HG03342 (cell line): ENCODE results near the gene GRIA2.
"Not testable (repeated sequence)": the region's sequence is repeated elsewhere in the genome, so short reads cannot be mapped to it uniquely, and the experiment has no call there.

Experiments used
- ATAC-seq: cut with Tn5 transposase; IDR thresholded peaks from one replicate; pipeline ENCODE4 v1.9.1; 2021; ENCODE audit warnings: mild to moderate bottlenecking, moderate library complexity; ENCODE audit not compliant: unreplicated experiment

Gene GRIA2

DNA sequence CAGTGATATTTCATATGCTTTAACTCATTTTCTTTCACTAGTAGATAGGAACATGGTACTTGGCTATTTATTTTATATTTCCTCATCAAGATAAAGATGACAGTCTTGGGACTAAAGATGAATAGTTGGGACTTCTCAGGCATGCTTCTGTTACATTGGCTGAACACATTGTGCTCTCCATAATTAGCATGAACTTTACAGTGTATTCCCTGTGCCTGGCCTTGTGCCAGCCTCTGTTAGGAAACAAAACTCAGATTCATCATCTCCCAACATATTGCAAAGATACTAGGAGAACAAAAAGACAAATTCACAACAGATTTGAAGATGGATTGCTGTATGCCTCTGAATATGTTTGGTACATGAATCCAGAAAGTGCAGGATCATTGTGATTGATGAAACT lies 26.4 kb downstream of the GRIA2 start:
- ATAC-seq = no peak

DNA sequence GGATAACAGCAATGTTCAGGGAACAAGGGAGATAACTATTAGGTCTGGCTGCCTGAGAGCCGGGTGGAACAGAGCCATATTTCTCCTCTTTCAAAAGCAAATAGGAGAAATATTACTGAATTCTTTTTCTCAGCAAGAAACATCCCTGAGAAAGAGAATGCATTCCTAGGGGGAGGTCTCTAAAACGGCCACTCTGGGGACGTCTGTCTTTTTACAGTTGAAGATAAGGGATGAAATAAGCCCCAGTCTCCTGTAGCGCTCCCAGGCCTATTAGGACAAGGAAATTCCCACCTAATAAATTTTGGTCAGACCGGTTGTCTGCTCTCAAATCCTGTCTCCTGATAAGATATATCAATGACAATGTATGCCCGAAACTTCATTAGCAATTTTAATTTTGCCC lies 37.6 kb downstream of the GRIA2 start:
- ATAC-seq = not testable (repeated sequence)

DNA sequence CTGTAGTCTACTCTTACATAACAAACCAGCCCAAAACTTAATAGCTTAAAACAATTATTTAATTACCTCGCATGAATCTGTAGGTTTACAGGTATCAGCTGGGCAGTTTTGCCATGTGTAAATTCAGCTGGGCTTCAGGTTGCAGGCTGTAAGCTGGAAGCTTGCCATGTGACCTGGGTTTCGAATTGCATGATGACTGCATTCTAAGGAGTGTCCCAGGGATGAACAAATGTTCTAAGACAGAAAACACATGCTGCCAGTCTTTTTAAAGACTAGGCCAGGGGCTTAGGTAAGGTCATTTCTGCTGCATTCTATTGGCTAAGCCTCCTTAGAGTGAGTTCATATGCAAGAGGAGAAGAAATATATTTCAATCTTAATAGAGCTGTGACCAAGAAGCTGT lies 44.8 kb downstream of the GRIA2 start:
- no peak for ATAC-seq

DNA sequence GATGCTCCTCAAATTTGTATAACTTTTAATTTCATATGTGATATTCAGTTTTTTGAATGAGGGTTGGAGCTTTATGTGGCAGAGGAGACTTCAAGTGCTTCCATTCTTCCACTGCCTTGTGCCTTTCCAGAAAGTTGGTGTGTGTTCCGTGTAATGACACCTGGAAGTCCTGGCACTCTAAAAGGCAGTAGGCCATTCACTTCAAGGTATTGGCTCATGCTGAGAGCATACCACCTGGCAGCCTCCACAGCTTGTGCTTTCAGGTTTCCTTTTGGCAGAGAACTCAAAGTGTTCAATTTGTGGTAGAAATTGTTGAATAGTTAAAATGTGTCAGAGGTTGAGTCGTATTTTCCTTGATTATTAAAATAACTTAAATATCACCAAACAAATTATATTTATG lies 49.6 kb downstream of the GRIA2 start:
- no peak for ATAC-seq

DNA sequence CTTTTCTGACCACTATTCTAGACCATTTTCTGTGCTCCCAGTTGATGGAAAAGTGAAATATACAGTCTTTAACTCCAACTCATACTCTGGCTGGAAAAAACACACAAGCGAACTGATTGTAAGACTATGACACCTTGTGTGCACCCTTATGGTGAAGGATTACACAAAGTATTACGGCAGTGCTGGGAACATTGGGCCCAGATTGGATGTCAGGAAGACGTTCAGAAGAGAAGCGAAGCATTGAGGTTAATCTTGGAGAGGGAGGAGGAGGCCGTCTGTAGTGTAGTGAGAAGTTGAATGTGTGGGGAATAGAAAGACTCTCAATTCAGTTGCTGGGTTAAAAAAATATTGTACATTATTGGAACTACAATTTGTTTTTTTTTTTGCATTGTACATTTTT lies 50.0 kb downstream of the GRIA2 start:
- ATAC-seq = no peak

DNA sequence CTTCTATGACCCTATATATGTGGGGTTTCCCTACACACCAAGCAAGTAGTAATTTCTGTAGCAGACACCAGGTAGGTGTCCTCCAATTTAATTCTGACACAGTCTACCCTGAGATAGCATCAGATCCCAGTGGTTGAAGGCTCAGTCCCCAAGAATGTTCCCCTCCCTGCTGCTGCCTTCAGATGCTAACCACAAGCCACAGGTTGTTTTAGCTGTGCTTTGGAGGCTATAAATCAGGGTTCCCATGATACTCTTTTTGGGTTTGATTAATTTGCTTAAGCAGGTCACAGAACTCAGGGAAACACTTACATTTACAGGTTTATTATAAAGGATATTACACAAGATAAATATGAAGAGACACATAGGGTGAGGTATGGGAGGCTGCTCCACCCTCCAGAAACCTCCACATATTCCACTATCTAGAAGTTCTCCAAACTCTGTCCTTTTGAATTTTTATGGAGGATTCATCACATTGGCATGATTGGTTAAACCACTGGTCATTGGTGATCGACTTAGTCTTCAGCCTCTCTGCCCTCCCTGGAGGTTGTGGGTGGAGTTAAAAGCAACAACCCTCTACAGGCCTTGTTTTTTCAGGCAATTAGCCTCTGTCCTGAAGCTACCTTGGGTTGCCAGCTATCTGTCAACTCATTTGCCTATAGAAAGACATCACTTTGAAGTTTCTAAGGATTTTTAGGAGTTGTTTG lies 50.8 kb downstream of the GRIA2 start:
- no peak for ATAC-seq

DNA sequence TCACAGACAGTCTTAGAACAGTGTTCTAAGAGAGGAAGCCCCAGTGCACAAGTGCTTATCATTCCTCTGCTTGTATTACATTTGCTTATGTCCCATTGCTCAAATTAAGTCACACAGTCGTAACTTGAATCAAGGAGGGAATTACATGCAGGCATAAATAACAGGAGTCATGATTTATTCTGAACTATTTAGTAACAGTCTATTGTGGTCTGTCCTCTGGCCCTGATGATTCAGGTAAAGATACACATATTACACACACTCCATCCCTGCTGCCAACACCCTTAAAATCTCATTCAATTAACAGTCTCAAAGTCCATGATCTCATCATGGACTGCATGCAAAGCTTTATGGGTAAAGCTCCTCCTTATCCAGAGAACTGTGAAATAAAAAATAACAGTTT lies 60.1 kb downstream of the GRIA2 start:
- no peak for ATAC-seq

DNA sequence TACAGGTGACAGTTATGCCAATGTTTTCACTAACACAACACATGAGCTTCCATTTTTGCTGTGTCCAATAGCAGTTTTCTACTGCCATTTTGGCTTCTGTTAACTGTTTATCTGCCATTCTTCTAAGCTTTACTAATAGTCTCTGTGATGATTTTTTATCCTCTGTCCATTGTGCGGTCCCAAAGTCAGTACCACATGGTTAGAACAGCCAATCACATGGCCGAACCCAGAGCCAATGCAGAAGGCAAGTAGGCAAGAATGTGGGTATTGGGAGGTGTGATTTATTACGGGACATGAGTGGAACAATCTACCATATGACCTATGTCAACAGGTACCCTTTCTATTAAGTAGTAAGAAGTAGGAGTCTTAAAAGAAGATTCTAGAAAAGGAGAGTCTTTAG lies 61.5 kb downstream of the GRIA2 start:
- no peak for ATAC-seq

DNA sequence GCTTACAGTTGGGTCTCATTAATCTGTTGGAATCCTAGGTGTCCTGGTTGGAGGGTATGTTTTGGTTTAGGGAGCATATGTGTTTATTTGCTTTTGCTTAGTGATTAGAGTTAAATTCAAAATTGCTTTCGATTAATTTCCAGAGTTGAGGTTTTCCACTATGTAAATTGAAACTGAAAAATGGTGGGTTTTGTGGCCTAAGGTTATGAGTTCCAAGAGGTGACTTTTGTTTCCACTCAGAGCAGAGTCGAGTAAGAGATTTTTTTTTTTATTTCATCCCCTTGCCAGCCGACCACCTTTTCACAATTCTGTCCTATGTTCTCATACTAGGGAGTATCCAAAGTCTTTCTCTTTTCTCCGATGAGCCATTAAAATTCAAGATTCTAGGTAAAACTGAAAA lies 66.9 kb downstream of the GRIA2 start:
- ATAC-seq = no peak

DNA sequence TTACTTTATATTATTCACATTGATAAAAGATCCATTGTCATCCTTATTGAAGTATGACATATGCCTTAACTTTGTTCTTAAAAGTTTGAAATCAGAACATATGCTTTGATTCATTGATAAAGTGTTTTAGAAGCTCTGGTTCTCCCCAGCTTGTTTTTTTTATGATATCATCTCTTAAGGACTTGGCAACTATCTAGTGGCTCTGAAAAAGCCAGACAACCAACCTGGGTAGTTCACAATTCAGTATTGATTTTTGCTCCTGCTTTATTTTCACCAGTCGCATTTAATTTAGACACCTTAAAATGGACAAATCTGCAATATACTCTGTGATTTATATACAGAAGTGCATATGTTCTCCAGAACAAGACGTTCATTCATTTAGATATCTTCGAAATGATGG lies 70.1 kb downstream of the GRIA2 start:
- ATAC-seq = no peak

DNA sequence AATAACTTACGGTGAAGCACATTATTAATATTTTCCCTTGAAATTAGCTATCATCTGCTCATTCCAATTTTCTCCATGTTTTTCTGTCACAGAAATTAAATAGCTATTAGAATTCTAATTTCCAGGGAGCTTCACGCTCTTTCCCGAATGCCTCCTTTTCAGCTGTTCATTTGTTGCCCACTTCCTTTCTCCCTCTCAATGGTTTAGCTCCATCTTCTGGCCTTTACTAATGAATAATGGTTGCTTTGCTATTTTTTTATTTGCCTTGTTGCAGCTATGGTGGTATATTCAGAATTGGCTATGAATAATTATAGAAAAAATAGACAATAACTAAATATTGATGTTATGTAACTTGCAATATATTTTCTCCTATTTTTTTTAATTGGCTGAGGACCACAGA lies 70.5 kb downstream of the GRIA2 start:
- no peak for ATAC-seq

DNA sequence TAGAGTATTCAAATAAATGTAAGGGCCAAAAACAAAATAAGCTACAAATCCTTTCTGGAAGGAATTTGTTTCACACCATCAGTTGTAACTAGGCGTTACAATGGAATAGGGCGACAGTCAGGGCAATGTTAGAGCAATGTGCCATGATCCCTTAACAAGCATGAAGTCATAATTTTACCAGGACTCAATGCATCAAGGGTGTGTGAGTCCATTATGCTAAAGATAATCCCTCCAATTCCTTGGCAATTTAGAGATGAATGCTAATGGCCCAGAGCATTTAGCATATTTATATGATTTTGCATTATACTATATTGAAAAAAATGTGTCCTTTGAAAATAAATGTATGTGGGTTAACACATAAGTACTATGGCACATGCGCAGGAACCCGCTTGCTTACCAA lies 73.1 kb downstream of the GRIA2 start:
- no peak for ATAC-seq

DNA sequence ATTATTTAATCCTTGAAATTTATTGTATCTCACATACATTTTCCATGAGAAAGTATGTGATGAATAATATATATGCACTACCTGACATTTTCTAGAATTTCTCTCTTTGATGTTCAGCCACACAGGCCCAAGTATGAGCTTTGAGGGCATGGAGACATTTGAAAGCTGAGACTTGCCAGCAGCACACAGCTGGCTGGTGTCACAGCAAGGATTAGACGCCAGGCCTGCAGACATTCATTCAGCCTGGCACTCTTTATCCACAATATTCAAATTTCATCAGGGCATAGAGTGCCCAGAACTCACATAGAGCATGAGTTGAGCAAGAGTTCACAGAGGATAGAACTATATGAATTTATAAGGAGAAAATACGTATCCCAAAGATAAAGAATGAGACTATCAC lies 74.0 kb downstream of the GRIA2 start:
- no peak for ATAC-seq

DNA sequence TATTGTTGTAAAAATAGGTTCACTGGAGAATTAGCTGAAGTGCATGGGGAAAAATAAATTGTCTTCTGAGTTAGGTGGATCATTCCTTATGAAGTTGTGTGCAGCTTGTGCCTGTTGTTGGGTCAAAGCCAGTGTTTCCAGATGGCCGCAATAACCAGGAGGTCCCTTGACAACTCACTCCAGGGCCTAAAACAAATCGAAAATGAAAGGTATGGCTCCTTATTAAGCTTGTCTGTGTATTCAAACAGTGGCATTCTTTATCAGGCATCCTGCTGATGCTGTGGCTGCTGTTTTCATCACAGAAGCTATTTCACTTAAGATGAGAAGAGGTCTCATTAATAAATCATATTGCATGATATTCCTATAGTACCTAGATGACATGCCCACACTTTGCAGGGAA lies 80.2 kb downstream of the GRIA2 start:
- no peak for ATAC-seq

DNA sequence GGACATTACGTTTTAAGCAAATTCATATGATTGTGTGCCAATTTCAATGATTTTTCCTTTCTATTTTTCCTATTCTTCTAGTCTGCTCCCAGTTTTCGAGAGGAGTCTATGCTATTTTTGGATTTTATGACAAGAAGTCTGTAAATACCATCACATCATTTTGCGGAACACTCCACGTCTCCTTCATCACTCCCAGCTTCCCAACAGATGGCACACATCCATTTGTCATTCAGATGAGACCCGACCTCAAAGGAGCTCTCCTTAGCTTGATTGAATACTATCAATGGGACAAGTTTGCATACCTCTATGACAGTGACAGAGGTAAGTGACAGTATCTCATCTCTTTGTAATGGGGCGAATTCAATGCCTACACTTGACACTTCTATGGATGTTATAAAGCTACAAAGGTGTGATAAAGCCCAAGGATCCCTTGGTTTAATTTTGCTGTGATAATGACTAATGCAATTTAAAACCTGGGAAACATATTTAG lies 83.0 kb downstream of the GRIA2 start:
- ATAC-seq = no peak

DNA sequence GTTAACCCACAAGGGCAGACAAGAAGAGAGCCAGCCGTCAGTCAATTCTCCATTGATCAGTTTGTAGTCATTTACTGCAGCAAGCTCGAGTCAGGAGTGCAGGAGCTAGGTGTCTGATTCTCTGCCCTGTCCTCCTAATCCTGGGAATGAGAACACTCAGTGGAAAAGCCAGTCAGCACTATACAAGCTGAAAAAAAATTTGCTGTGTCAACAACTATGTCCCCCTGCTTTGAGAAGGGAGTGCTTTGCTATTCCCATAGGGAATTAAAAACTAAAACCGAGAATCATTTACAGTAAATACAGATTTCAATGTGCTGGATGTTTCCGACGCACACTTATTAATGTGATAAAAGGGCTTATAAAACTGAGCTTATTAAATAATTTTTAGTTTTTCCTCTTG lies 84.2 kb downstream of the GRIA2 start:
- no peak for ATAC-seq

DNA sequence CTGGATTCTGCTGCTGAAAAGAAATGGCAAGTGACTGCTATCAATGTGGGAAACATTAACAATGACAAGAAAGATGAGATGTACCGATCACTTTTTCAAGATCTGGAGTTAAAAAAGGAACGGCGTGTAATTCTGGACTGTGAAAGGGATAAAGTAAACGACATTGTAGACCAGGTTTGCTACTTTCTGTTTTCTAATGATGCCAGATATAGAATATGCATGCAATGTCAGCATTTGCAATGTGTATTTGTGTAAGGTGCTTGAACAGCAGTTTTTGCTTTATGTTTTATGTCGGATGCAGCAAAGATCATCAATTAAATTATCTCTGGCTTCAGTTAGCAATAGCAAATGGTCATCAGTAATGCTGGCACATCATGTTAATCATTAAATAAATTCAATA lies 92.2 kb downstream of the GRIA2 start:
- no peak for ATAC-seq

DNA sequence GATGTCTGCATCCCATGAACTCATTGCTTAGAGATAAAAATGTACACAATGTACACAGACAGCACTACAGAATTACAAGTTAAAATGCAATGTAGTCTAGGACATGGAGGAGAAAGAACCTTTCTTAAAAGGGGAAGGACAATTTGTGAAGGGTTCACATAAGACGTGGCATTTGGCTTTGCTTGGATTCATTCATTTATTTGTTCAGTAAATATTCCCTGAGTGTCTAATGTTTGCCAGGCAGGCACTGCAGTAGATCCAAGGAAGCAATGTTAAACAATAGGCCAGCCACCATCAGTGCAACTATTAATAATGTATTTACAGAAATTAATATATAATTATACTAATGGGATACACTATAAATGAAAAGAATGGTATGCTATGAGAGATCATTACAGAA lies 94.4 kb downstream of the GRIA2 start:
- no peak for ATAC-seq

DNA sequence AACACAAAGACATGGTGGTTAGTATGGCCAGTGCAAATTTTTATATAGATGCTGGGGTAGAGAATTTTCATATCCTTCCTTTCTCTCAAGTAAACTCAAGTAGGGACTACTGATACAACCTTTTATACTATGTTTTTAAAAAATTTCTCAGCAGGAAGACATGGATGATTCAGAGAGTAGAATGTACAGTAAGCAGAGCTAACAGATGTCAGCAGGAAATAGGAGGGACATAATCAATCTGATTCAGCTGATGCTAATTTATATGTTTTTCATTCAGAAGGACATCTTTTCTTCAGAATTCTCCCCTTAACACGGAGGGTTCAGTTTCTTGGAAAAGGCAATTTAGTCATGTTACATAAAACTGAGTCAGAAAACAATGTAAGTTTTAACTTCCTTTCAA lies 95.4 kb downstream of the GRIA2 start:
- no peak for ATAC-seq

DNA sequence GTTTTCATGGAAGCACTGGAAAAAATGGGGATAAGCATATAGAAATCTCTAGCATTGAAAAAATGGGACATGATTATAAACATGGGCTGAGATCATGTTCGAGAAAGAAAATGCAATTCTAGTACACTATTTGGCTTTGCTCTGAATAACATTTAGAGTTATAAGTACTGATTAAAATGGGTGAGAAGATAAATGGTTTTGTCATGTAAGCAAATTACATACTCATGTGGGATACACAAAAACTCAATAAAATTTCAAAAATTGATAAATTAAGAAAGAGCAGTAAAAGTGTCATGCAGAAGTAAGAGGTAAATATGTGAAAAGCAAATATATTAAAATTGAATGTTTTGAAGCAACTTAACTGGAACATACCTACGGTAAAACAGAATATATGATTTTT lies 99.6 kb downstream of the GRIA2 start:
- no peak for ATAC-seq

DNA sequence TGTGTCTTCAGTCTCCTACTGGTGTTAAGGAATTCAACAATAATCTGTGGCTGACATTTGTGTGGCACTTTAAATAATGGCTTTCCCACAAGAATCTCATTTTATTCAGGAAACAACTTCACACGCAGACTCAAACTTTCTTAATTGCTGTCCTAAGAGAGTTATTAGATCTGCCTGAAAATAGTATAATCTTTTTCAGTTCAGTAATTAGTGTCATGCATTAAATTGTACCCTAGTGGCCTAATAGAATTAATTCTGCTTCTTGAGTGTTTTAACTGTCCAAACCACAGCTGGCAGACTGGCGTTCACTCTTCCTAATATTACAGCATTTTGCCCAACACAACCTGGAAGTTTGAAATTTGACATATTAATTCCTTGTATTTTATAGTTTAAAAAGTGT lies 107.1 kb downstream of the GRIA2 start:
- ATAC-seq = no peak

DNA sequence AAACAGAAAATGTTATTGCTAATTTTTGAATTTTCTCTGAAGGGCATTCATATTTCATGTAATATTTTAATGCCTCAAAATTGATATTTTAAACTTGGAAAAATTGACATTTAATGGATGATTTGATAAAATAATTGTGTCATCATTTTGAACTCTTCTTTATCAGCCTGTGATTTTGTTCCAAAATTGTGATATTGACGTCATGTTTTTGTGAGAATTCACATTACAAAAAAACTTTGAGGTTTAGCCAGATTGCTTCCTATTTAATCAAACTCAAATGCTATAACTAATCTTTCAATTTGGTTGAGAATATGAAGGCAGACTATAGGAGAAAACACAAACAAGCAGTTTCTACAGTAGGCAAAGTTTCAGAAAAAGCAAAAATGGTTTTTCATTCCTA lies 137.4 kb downstream of the GRIA2 start:
- no peak for ATAC-seq

DNA sequence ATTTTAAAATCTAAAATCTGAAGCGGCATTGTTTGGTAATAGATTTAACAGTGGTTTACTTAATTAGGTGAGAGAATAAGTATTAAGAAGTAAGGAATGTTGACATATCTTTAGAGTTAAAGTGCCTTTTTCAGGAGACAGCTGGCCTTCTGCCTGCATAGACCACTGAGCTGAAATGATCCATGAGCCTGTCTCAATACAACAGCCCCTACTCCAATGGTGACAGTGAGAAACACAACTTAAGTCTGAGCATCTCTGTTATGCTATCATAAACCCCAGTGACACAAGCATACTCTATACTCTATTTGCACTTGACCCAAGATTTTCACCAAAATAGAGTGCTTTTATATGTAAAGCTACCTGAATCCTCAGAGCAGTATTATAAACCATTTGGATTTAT lies 137.9 kb downstream of the GRIA2 start:
- no peak for ATAC-seq
